ENCODE measurements around the gene ABCF1. TPM values are rescaled to one million over a fixed set of nuclear protein-coding genes. Genes with fewer than 3 reads are reported as not detected.

ABCF1 gene
- total and polyA plus RNA-seq, 9 of the 15 experiments (the other 6 are each of a cell fraction or from before 2014, with no cell fraction given), result 41.6 to 193 (median 102) TPM

MicroRNAs within 50 kb of the gene (microRNA counts, 767-probe panel; counts per million panel counts)
- not detected for microRNA hsa-miR-877-5p

Small RNAs within 50 kb of the gene (microRNA-seq; reads per million reads assigned to microRNA genes)
- 35.3 reads per million, percentile 72 among the genes with 10 or more reads in this experiment for gene MIR877 (ENCODE audit: borderline microRNAs expressed)

Small RNAs within 50 kb of the gene (small RNA-seq; reads per million reads assigned to genes)
- gene MIR877, result 12.0 reads per million, percentile 96 among the genes with 10 or more reads in this experiment

Other genes with a start within 250 kb of the ABCF1 start
Only the 7 nearest of the 16 such genes appear.
- gene HLA-E, start 81.9 kb upstream of the ABCF1 start, total RNA-seq (2014; rRNA removed), result 39.9 and 45.5 TPM in 2 replicates
- gene HLA-E, start 81.9 kb upstream of the ABCF1 start, total RNA-seq (2014; rRNA removed; fragmentation: Illumina TruSeq; extraction: Trizol), result 14.8 and 15.0 TPM in 2 replicates
- 25.0 and 25.8 TPM in 2 replicates for gene HLA-E, start 81.9 kb upstream of the ABCF1 start, total RNA-seq (2015; rRNA removed; fragmentation: Illumina TruSeq; extraction: Trizol)
- 31.0 and 38.0 TPM in 2 replicates for gene HLA-E, start 81.9 kb upstream of the ABCF1 start, total RNA-seq (2021)
- 27.2 and 28.8 TPM in 2 replicates for gene HLA-E, start 81.9 kb upstream of the ABCF1 start, polyA plus RNA-seq (2011; rRNA removed)
- 26.8 and 37.5 TPM in 2 replicates for gene HLA-E, start 81.9 kb upstream of the ABCF1 start, polyA plus RNA-seq (2014; fragmentation: Illumina TruSeq; extraction: Trizol)
- gene HLA-E, start 81.9 kb upstream of the ABCF1 start, polyA plus RNA-seq (2014; fragmentation: Nextera tagmentation; extraction: Ambion mirVana), result 1 to 10 TPM; 3.2 to 4.0 TPM
- gene HLA-E, start 81.9 kb upstream of the ABCF1 start, polyA plus RNA-seq (2014; rRNA removed), result 38.4 and 38.9 TPM in 2 replicates
- 51.6 and 92.3 TPM in 2 replicates for gene GNL1, start 15.0 kb upstream of the ABCF1 start, total RNA-seq (2014; rRNA removed)
- 53.9 and 57.0 TPM in 2 replicates for gene GNL1, start 15.0 kb upstream of the ABCF1 start, total RNA-seq (2014; rRNA removed; fragmentation: Illumina TruSeq; extraction: Trizol)
- 53.1 and 58.0 TPM in 2 replicates for gene GNL1, start 15.0 kb upstream of the ABCF1 start, total RNA-seq (2015; rRNA removed; fragmentation: Illumina TruSeq; extraction: Trizol)
- 96.7 and 112 TPM in 2 replicates for gene GNL1, start 15.0 kb upstream of the ABCF1 start, total RNA-seq (2021)
- gene GNL1, start 15.0 kb upstream of the ABCF1 start, polyA plus RNA-seq (2011; rRNA removed), result 59.6 and 77.7 TPM in 2 replicates
- gene GNL1, start 15.0 kb upstream of the ABCF1 start, polyA plus RNA-seq (2014; fragmentation: Illumina TruSeq; extraction: Trizol), result 70.6 and 95.1 TPM in 2 replicates
- gene GNL1, start 15.0 kb upstream of the ABCF1 start, polyA plus RNA-seq (2014; fragmentation: Nextera tagmentation; extraction: Ambion mirVana), result 1 to 10 TPM in 1 of 2 experiments, under 1 TPM in 1; 0.73 to 1.3 TPM
- gene GNL1, start 15.0 kb upstream of the ABCF1 start, polyA plus RNA-seq (2014; rRNA removed), result 59.5 and 72.0 TPM in 2 replicates
- 25.3 and 27.7 TPM in 2 replicates for gene PRR3, start 14.1 kb upstream of the ABCF1 start, total RNA-seq (2014; rRNA removed)
- gene PRR3, start 14.1 kb upstream of the ABCF1 start, total RNA-seq (2014; rRNA removed; fragmentation: Illumina TruSeq; extraction: Trizol), result 22.5 and 23.5 TPM in 2 replicates
- gene PRR3, start 14.1 kb upstream of the ABCF1 start, total RNA-seq (2015; rRNA removed; fragmentation: Illumina TruSeq; extraction: Trizol), result 31.9 and 33.6 TPM in 2 replicates
- gene PRR3, start 14.1 kb upstream of the ABCF1 start, total RNA-seq (2021), result 28.8 and 31.4 TPM in 2 replicates
- gene PRR3, start 14.1 kb upstream of the ABCF1 start, polyA plus RNA-seq (2011; rRNA removed), result 38.6 and 44.3 TPM in 2 replicates
- 52.2 and 59.6 TPM in 2 replicates for gene PRR3, start 14.1 kb upstream of the ABCF1 start, polyA plus RNA-seq (2014; fragmentation: Illumina TruSeq; extraction: Trizol)
- 10 to 100 TPM; 23.9 to 26.6 TPM for gene PRR3, start 14.1 kb upstream of the ABCF1 start, polyA plus RNA-seq (2014; fragmentation: Nextera tagmentation; extraction: Ambion mirVana)
- gene PRR3, start 14.1 kb upstream of the ABCF1 start, polyA plus RNA-seq (2014; rRNA removed), result 34.6 and 38.0 TPM in 2 replicates
- gene PPP1R10, start 45.8 kb downstream of the ABCF1 start, total RNA-seq (2014; rRNA removed), result 32.6 and 60.5 TPM in 2 replicates
- gene PPP1R10, start 45.8 kb downstream of the ABCF1 start, total RNA-seq (2014; rRNA removed; fragmentation: Illumina TruSeq; extraction: Trizol), result 49.7 TPM in 2 replicates
- 39.9 and 49.9 TPM in 2 replicates for gene PPP1R10, start 45.8 kb downstream of the ABCF1 start, total RNA-seq (2015; rRNA removed; fragmentation: Illumina TruSeq; extraction: Trizol)
- 65.5 and 69.9 TPM in 2 replicates for gene PPP1R10, start 45.8 kb downstream of the ABCF1 start, total RNA-seq (2021)
- gene PPP1R10, start 45.8 kb downstream of the ABCF1 start, polyA plus RNA-seq (2011; rRNA removed), result 19.4 and 28.1 TPM in 2 replicates
- 31.3 and 61.2 TPM in 2 replicates for gene PPP1R10, start 45.8 kb downstream of the ABCF1 start, polyA plus RNA-seq (2014; fragmentation: Illumina TruSeq; extraction: Trizol)
- gene PPP1R10, start 45.8 kb downstream of the ABCF1 start, polyA plus RNA-seq (2014; fragmentation: Nextera tagmentation; extraction: Ambion mirVana), result 10 to 100 TPM; 14.1 to 21.9 TPM
- gene PPP1R10, start 45.8 kb downstream of the ABCF1 start, polyA plus RNA-seq (2014; rRNA removed), result 26.8 and 30.4 TPM in 2 replicates
- 134 and 143 TPM in 2 replicates for gene MRPS18B, start 46.4 kb downstream of the ABCF1 start, total RNA-seq (2014; rRNA removed)
- gene MRPS18B, start 46.4 kb downstream of the ABCF1 start, total RNA-seq (2014; rRNA removed; fragmentation: Illumina TruSeq; extraction: Trizol), result 159 TPM in 2 replicates
- gene MRPS18B, start 46.4 kb downstream of the ABCF1 start, total RNA-seq (2015; rRNA removed; fragmentation: Illumina TruSeq; extraction: Trizol), result 144 and 146 TPM in 2 replicates
- 125 and 132 TPM in 2 replicates for gene MRPS18B, start 46.4 kb downstream of the ABCF1 start, total RNA-seq (2021)
- gene MRPS18B, start 46.4 kb downstream of the ABCF1 start, polyA plus RNA-seq (2011; rRNA removed), result 177 and 178 TPM in 2 replicates
- gene MRPS18B, start 46.4 kb downstream of the ABCF1 start, polyA plus RNA-seq (2014; fragmentation: Illumina TruSeq; extraction: Trizol), result 285 and 292 TPM in 2 replicates
- gene MRPS18B, start 46.4 kb downstream of the ABCF1 start, polyA plus RNA-seq (2014; fragmentation: Nextera tagmentation; extraction: Ambion mirVana), result 100 to 1,000 TPM; 331 to 383 TPM
- gene MRPS18B, start 46.4 kb downstream of the ABCF1 start, polyA plus RNA-seq (2014; rRNA removed), result 180 and 270 TPM in 2 replicates
- 1.00 and 2.9 TPM in 2 replicates for gene ATAT1, start 55.4 kb downstream of the ABCF1 start, total RNA-seq (2014; rRNA removed)
- 1.5 and 1.7 TPM in 2 replicates for gene ATAT1, start 55.4 kb downstream of the ABCF1 start, total RNA-seq (2014; rRNA removed; fragmentation: Illumina TruSeq; extraction: Trizol)
- gene ATAT1, start 55.4 kb downstream of the ABCF1 start, total RNA-seq (2015; rRNA removed; fragmentation: Illumina TruSeq; extraction: Trizol), result 1.6 and 1.7 TPM in 2 replicates
- gene ATAT1, start 55.4 kb downstream of the ABCF1 start, total RNA-seq (2021), result 3.7 and 4.1 TPM in 2 replicates
- gene ATAT1, start 55.4 kb downstream of the ABCF1 start, polyA plus RNA-seq (2011; rRNA removed), result 4.2 and 7.4 TPM in 2 replicates
- gene ATAT1, start 55.4 kb downstream of the ABCF1 start, polyA plus RNA-seq (2014; fragmentation: Illumina TruSeq; extraction: Trizol), result 4.3 and 5.8 TPM in 2 replicates
- gene ATAT1, start 55.4 kb downstream of the ABCF1 start, polyA plus RNA-seq (2014; fragmentation: Nextera tagmentation; extraction: Ambion mirVana), result under 1 TPM; 0.65 to 0.71 TPM
- gene ATAT1, start 55.4 kb downstream of the ABCF1 start, polyA plus RNA-seq (2014; rRNA removed), result 4.9 and 5.1 TPM in 2 replicates
- 16.9 and 26.8 TPM in 2 replicates for gene C6orf136, start 75.7 kb downstream of the ABCF1 start, total RNA-seq (2014; rRNA removed)
- gene C6orf136, start 75.7 kb downstream of the ABCF1 start, total RNA-seq (2014; rRNA removed; fragmentation: Illumina TruSeq; extraction: Trizol), result 14.1 and 14.5 TPM in 2 replicates
- 15.6 and 19.0 TPM in 2 replicates for gene C6orf136, start 75.7 kb downstream of the ABCF1 start, total RNA-seq (2015; rRNA removed; fragmentation: Illumina TruSeq; extraction: Trizol)
- 55.0 and 63.1 TPM in 2 replicates for gene C6orf136, start 75.7 kb downstream of the ABCF1 start, total RNA-seq (2021)
- 16.2 and 35.4 TPM in 2 replicates for gene C6orf136, start 75.7 kb downstream of the ABCF1 start, polyA plus RNA-seq (2011; rRNA removed)
- gene C6orf136, start 75.7 kb downstream of the ABCF1 start, polyA plus RNA-seq (2014; fragmentation: Illumina TruSeq; extraction: Trizol), result 50.3 and 54.6 TPM in 2 replicates
- gene C6orf136, start 75.7 kb downstream of the ABCF1 start, polyA plus RNA-seq (2014; fragmentation: Nextera tagmentation; extraction: Ambion mirVana), result 10 to 100 TPM; 18.4 to 18.5 TPM
- 34.7 and 43.6 TPM in 2 replicates for gene C6orf136, start 75.7 kb downstream of the ABCF1 start, polyA plus RNA-seq (2014; rRNA removed)

Measured in K562 (cell line).